Endothelial cell of umbilical vein (primary cell): ENCODE data around the gene TBCD. TPM values are rescaled to one million over a fixed set of nuclear protein-coding genes. Genes with fewer than 3 reads are reported as not detected.
"Not testable (repeated sequence)": the region's sequence is repeated elsewhere in the genome, so short reads cannot be mapped to it uniquely, and the experiment has no call there.

Experiments
- BruUV-seq: library from RNA; stranded (reverse); fragments of 400-500 nt; replicated peaks from 2 replicates; lab custom pipeline; 2021; lab: Mats Ljungman, UMichigan
- CTCF ChIA-PET: fragments of 300-600, 350-600 bp; sonication (Branson Sonifier 250); formaldehyde crosslinking; loops from one replicate; lab custom pipeline; 2021; ENCODE audit warnings: antibody characterized with exemption, inconsistent platforms; lab: Charles Lee
- POLR2A ChIA-PET: fragments of 300-600, 350-600 bp; sonication (Branson Sonifier 250); formaldehyde crosslinking; loops from one replicate; lab custom pipeline; 2021; ENCODE audit warnings: antibody characterized with exemption, inconsistent platforms; lab: Charles Lee
- DNase-seq: peaks from one replicate; pipeline ENCODE4 v3.0.0-alpha.2; 2011; ENCODE audit warnings: low read depth, low spot score
- FAIRE-seq: peaks from 2 replicates; lab custom pipeline; 2011; peaks lifted over from hg19 to GRCh38; lab: Jason Lieb, UNC
- H2AFZ ChIP-seq: 2 replicates; pipeline ENCODE4 v1.6.0; 2012; ENCODE audit warnings: low read depth, low read length, control low read depth, inconsistent platforms
- H3K27ac ChIP-seq: 2 replicates; pipeline ENCODE4 v1.5.1; 2011; ENCODE audit warnings: low read depth, mild to moderate bottlenecking, control low read depth, low read length, moderate library complexity; ENCODE audit not compliant: insufficient read depth
- H3K27me3 ChIP-seq, 2 experiments: 2 replicates each; pipeline versions ENCODE4 v1.6.0 to v1.6.1; 2011; ENCODE audit warnings: low read length in 2 of 2, mixed read lengths in 1 of 2; ENCODE audit not compliant: control insufficient read depth in 2 of 2, insufficient read depth in 2 of 2
- H3K36me3 ChIP-seq, 2 experiments: 2 replicates in 1 of 2; 3 replicates in 1 of 2; pipeline ENCODE4 v1.5.1; 2011; ENCODE audit warnings: low read length in 2 of 2, mild to moderate bottlenecking in 1 of 2, moderate library complexity in 1 of 2; ENCODE audit not compliant: control insufficient read depth in 2 of 2, insufficient read depth in 2 of 2; ENCODE audit errors: extremely low read depth in 1 of 2
- H3K4me1 ChIP-seq: 3 replicates; pipeline ENCODE4 v1.5.1; 2011; ENCODE audit warnings: mild to moderate bottlenecking, low read length; ENCODE audit not compliant: control insufficient read depth, insufficient read depth; ENCODE audit errors: extremely low read depth
- H3K4me2 ChIP-seq: 2 replicates; pipeline ENCODE4 v1.6.1; 2011; ENCODE audit warnings: low read length, control low read depth, mixed read lengths; ENCODE audit not compliant: insufficient read depth
- H3K4me3 ChIP-seq, 3 experiments: fragments of 200-600 bp in 1 of 3; sonication (generic), shearing (Covaris generic) in 1 of 3; replicated peaks in 1 of 3; 2 replicates each; pipeline ENCODE4 v1.5.1; 2011 to 2016; ENCODE audit warnings: control low read depth in 3 of 3, low read length in 3 of 3, mild to moderate bottlenecking in 2 of 3, inconsistent platforms in 1 of 3, low read depth in 1 of 3, moderate library complexity in 1 of 3; ENCODE audit not compliant: insufficient read depth in 1 of 3
- H3K79me2 ChIP-seq: 2 replicates; pipeline ENCODE4 v1.6.0; 2012; ENCODE audit warnings: low read length, inconsistent platforms; ENCODE audit not compliant: control insufficient read depth, insufficient read depth
- H3K9ac ChIP-seq: replicated peaks from 2 replicates; pipeline ENCODE3; 2011; ENCODE audit warnings: low read length, control low read depth; ENCODE audit not compliant: insufficient read depth; ENCODE audit errors: extremely low read depth
- H3K9me1 ChIP-seq: replicated peaks from 3 replicates; pipeline ENCODE4 v1.6.0; 2011; ENCODE audit warnings: mild to moderate bottlenecking, low read length; ENCODE audit not compliant: control insufficient read depth, insufficient read depth; ENCODE audit errors: extremely low read depth
- H3K9me3 ChIP-seq: replicated peaks from 2 replicates; pipeline ENCODE4 v1.5.1; 2012; ENCODE audit warnings: low read length, inconsistent platforms; ENCODE audit not compliant: control insufficient read depth, insufficient read depth
- H4K20me1 ChIP-seq: replicated peaks from 2 replicates; pipeline ENCODE3; 2011; ENCODE audit warnings: mild to moderate bottlenecking, low read length; ENCODE audit not compliant: control insufficient read depth, insufficient read depth; ENCODE audit errors: extremely low read depth
- CTCF ChIP-seq, 2 donors: IDR thresholded peaks; 1 replicate in 1 of 2; 2 replicates in 1 of 2; pipeline ENCODE4 v1.5.1; 2011; ENCODE audit warnings: low read length in 2 of 2, mild to moderate bottlenecking in 2 of 2, moderate library complexity in 2 of 2, control low read depth in 1 of 2, inconsistent platforms in 1 of 2, low read depth in 1 of 2; ENCODE audit not compliant: insufficient read depth in 1 of 2; ENCODE audit errors: extremely low read depth in 1 of 2
- FOS ChIP-seq: IDR thresholded peaks from 2 replicates; pipeline ENCODE4 v1.6.1; 2011; ENCODE audit warnings: mild to moderate bottlenecking, low read length, moderate library complexity, borderline replicate concordance; ENCODE audit not compliant: insufficient read depth
- GATA2 ChIP-seq: IDR thresholded peaks from 2 replicates; pipeline ENCODE4 v1.7.0; 2011; ENCODE audit warnings: low read depth, mild to moderate bottlenecking, moderate library complexity, mixed read lengths, low read length; ENCODE audit not compliant: insufficient read length, insufficient read depth
- JUN ChIP-seq: IDR thresholded peaks from 2 replicates; pipeline ENCODE4 v1.6.1; 2011; ENCODE audit warnings: borderline replicate concordance, low read depth; ENCODE audit not compliant: insufficient read length, insufficient read depth
- MAX ChIP-seq: IDR thresholded peaks from 2 replicates; pipeline ENCODE4 v1.6.1; 2011; ENCODE audit not compliant: insufficient read depth, insufficient read length
- POLR2A ChIP-seq: IDR thresholded peaks from 2 replicates; pipeline ENCODE4 v1.6.1; 2012; ENCODE audit warnings: low read depth, mild to moderate bottlenecking, control low read depth, low read length
- dilution Hi-C: fragments of 300-500 bp; cut with MboI; formaldehyde crosslinking; loops from one replicate; pipeline ENCODE4 v1.15.0; 2019; ENCODE audit warnings: low sequenced_read_pairs; ENCODE audit not compliant: extremely low pct_ligation_motif_present
- intact Hi-C: fragments of 100-400 bp; cut with micrococcal nuclease; formaldehyde crosslinking; loops from one replicate; pipeline ENCODE4 v1.10.0; 2022
- polyA plus RNA-seq, 4 experiments: library from polyadenylated mRNA; depleted of rRNA in 3 of 4; stranded (reverse) in 3 of 4; unstranded in 1 of 4; fragments of >200 nt; gene quantifications; 2 replicates each; pipeline versions ENCODE4 v1.2.1 to v1.2.3, GENCODE V29; 2011 to 2012; ENCODE audit warnings: missing spikeins in 1 of 4
- total RNA-seq: library from RNA; stranded (reverse); gene quantifications from 2 replicates; pipeline ENCODE4 v1.2.3, GENCODE V29; 2021

The TBCD gene
- total and polyA plus RNA-seq, 2 donors (not counting 3 experiments of a cell fraction or from before 2014, with no cell fraction given): 121 to 145 TPM

GRCh38 chr17:82776454-82776853 lies 24.6 kb downstream of the TBCD start:
- DNase-seq (no peak), FAIRE-seq (no peak)
- H3K9ac ChIP-seq: no peak overlapping the region
- no peaks in the 10 kb centered on the region for H3K79me2 ChIP-seq
- ChIA-PET CTCF (no interaction called here), POLR2A (no interaction called here)
- TF ChIP-seq POLR2A (no peak), FOS (no peak), JUN (no peak), GATA2 (no peak), CTCF (IDR thresholded peaks at IDR 0.05; ENCODE audit: extremely low read depth in 1 of 2, insufficient read depth in 1 of 2, low read depth in 1 of 2, low read length in 2 of 2) (no peak), MAX (no peak)
- no peaks in the 10 kb centered on the region for H3K9me3 ChIP-seq
- H3K4me2 ChIP-seq: no peak overlapping the region
- dilution Hi-C loops: no loop called here
- no peaks in the 10 kb centered on the region for H3K4me1 ChIP-seq
- no peaks in the 10 kb centered on the region for H3K27me3 ChIP-seq
- intact Hi-C loops: no loop called here
- H3K4me3 ChIP-seq: no peak overlapping the region
- H3K36me3 ChIP-seq: peaks cover 0 to 2% of the 10 kb centered on the region in 2 experiments
- no peak overlapping the region for H2AFZ ChIP-seq
- no peaks in the 10 kb centered on the region for H4K20me1 ChIP-seq
- H3K27ac ChIP-seq: no peak overlapping the region
- H3K9me1 ChIP-seq: no peaks in the 10 kb centered on the region
- no TSS peak for BruUV-seq

GRCh38 chr17:82777778-82778375 lies 26.0 kb downstream of the TBCD start:
- H2AFZ ChIP-seq, H3K79me2 ChIP-seq, H3K4me3 ChIP-seq, POLR2A ChIA-PET, H3K27ac ChIP-seq, H3K4me1 ChIP-seq, H3K9me1 ChIP-seq, H4K20me1 ChIP-seq, DNase-seq, H3K36me3 ChIP-seq, H3K9me3 ChIP-seq, BruUV-seq, dilution Hi-C loops, H3K4me2 ChIP-seq, intact Hi-C loops, H3K27me3 ChIP-seq, H3K9ac ChIP-seq: not testable (repeated sequence)
- CTCF ChIA-PET: interaction anchor here (1.2 kb wide), 1 partner anchor 110 kb away, joined by 3 read pairs; no protein-coding TSS in a partner anchor
- FAIRE-seq: peak; percentile 4
